OCI-LY1 (cell line): ENCODE measurements around the gene SETDB1.

ENCODE experiments used
- CTCF ChIP-seq: fragments of 200-600 bp; sonication (generic), shearing (Covaris generic); IDR thresholded peaks from 2 replicates; pipeline ENCODE4 v1.5.1; 2017; ENCODE audit warnings: mild to moderate bottlenecking, antibody characterized with exemption, low read length, moderate library complexity, mixed read lengths
- EZH2 ChIP-seq: fragments of 200-600 bp; sonication (generic), shearing (Covaris generic); IDR thresholded peaks from 2 replicates; pipeline ENCODE4 v1.8.0; 2017; ENCODE audit warnings: borderline replicate concordance, mixed run types, mild to moderate bottlenecking, antibody characterized with exemption, low read length, moderate library complexity, mixed read lengths

GRCh38 chr1:151009206-151009587 is 83.0 kb downstream of the SETDB1 start:
- TF ChIP-seq CTCF (no peak), EZH2 (no peak)
